AG04450 (cell line): Measurements from ENCODE around the gene EPS15. TPM values are rescaled to one million over a fixed set of nuclear protein-coding genes. Genes with fewer than 3 reads are reported as not detected.
"Not testable (repeated sequence)": the region's sequence is repeated elsewhere in the genome, so short reads cannot be mapped to it uniquely, and the experiment has no call there.

ENCODE experiments used
- CTCF ChIA-PET: fragments of 300-600, 350-600 bp; formaldehyde crosslinking; extraction: SDS; loops from one replicate; lab custom pipeline; 2022; ENCODE audit warnings: antibody characterized with exemption, inconsistent platforms; lab: Charles Lee
- POLR2A ChIA-PET: fragments of 350-600 bp; formaldehyde crosslinking; extraction: SDS; loops from one replicate; lab custom pipeline; 2021; ENCODE audit warnings: antibody characterized with exemption, inconsistent platforms; lab: Yijun Ruan, JAX
- DNase-seq: peaks from one replicate; pipeline ENCODE4 v3.0.0-alpha.2; 2011; ENCODE audit warnings: low read depth, low spot score
- H3K27ac ChIP-seq: one replicate; pipeline ENCODE4 v1.5.1; 2012; ENCODE audit warnings: low read depth, low read length, control low read depth
- H3K27me3 ChIP-seq: one replicate; pipeline ENCODE4 v1.6.0; 2012; ENCODE audit warnings: low read length; ENCODE audit not compliant: control insufficient read depth, insufficient read depth
- H3K4me3 ChIP-seq: 2 replicates; pipeline ENCODE4 v1.5.1; 2011; ENCODE audit warnings: mild to moderate bottlenecking, low read depth, low read length, control low read depth
- H3K9me3 ChIP-seq: 2 replicates; pipeline ENCODE4 v1.5.1; 2012; ENCODE audit warnings: low read length; ENCODE audit not compliant: control insufficient read depth, insufficient read depth
- polyA plus RNA-seq: library from polyadenylated mRNA; depleted of rRNA; stranded (reverse); fragments of >200 nt; gene quantifications from 2 replicates; pipeline ENCODE4 v1.2.3, GENCODE V29; 2011
- TF ChIP-seq, protein P1 (sequence below): IDR thresholded peaks from 2 replicates; pipeline ENCODE4 v1.5.1; 2011; ENCODE audit warnings: low read depth, low read length, control low read depth, inconsistent platforms

The EPS15 gene
- polyA plus RNA-seq, 1 experiment: 55.4 TPM

DNA sequence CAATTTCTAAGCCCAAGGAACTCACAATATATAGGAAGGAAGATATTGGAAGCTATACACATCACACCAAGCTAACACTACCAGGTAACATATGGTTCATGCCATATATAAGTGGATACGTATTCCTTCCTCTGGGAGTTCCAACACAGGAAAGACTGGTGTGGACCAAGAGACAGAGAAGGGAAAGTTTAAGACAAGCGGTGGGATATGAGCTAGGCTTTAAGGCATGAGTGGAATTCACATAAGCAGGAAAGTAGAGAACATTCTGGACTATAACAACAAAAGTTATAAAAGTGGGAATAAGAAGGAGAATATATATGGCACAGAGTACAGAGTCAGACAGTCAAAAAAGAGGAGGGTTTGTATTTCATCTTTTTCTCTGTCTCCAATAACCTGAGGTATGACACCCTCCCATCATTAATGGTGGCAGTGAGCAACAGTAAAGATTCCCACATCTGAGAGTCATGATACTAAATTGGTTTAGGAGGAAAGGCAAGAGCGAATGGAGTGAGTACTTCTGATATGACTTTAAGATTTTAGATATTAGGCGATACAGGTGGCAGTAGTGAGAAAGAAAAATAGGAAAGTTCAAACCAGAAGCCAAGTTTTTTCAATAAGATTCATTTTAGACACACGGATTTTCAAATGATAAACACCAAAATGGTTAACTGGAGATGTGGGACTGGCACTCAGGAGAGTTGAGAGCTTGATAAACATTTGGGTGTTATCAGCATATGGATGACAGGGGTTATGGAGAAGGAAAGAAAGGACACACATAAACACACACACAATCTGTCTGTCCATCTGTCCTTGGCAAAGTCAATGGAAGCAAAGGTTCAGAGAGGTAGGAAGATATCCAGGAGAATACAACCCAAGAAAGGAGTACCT is 101.3 kb downstream of the EPS15 start:
- DNase-seq: no peak
- CTCF ChIA-PET: interaction anchor here (0.9 to 1.1 kb wide), 3 partner anchors 118 to 352 kb away, joined by 3 to 6 read pairs (median 5); no protein-coding TSS in a partner anchor
- POLR2A ChIA-PET: no interaction called here
- TF ChIP-seq, protein P1, sequence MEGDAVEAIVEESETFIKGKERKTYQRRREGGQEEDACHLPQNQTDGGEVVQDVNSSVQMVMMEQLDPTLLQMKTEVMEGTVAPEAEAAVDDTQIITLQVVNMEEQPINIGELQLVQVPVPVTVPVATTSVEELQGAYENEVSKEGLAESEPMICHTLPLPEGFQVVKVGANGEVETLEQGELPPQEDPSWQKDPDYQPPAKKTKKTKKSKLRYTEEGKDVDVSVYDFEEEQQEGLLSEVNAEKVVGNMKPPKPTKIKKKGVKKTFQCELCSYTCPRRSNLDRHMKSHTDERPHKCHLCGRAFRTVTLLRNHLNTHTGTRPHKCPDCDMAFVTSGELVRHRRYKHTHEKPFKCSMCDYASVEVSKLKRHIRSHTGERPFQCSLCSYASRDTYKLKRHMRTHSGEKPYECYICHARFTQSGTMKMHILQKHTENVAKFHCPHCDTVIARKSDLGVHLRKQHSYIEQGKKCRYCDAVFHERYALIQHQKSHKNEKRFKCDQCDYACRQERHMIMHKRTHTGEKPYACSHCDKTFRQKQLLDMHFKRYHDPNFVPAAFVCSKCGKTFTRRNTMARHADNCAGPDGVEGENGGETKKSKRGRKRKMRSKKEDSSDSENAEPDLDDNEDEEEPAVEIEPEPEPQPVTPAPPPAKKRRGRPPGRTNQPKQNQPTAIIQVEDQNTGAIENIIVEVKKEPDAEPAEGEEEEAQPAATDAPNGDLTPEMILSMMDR: no peak
- Histone ChIP-seq H3K4me3 (no peak overlapping the region), H3K27me3 (no peaks in the 10 kb centered on the region), H3K9me3 (no peaks in the 10 kb centered on the region), H3K27ac (no peak overlapping the region)

DNA sequence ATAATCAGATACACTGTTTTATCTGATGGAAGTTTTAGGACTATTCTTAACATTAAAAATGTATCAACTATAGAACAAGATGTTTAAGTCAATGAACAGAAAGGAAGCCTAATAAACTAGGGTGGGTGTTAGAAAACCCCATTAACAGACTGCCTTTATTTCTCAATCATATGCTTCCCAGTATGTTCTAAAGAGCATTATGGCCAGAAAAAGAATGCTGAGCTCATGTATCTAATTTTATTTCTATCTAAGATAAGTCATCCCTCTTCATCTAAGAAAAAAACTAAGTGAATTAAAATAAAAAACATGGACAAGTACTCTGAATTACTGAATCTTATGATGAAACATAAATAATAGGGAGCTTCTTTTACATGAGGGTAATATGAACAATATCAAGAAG is 102.2 kb downstream of the EPS15 start:
- ChIA-PET CTCF (interaction anchor here (0.9 to 1.1 kb wide), 3 partner anchors 118 to 352 kb away, joined by 3 to 6 read pairs (median 5); no protein-coding TSS in a partner anchor), POLR2A (no interaction called here)
- H3K4me3 ChIP-seq: no peak overlapping the region
- H3K27me3 ChIP-seq: no peaks in the 10 kb centered on the region
- H3K27ac ChIP-seq: no peak overlapping the region
- TF ChIP-seq, protein P1: no peak
- DNase-seq: no peak
- H3K9me3 ChIP-seq: no peaks in the 10 kb centered on the region

DNA sequence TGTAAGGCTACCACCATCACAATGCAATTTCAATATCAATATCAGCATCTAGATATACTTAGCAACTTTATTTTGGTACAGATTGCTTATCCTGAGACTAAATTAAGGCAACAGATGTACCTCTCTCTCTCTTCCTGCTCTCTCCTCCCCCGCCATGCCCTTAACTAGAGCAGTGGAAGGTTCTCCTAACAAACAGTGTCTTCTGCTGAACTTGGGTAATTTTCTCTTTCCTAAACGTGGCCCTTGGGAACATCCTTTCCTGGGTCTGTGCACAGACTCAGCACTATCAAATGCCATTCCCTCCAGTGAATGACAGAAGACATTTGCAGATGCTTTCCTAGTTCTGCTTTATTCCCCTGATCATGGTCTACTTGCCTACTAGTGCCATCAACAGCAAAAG is 103.1 kb downstream of the EPS15 start:
- H3K4me3 ChIP-seq: no peak overlapping the region
- POLR2A ChIA-PET: no interaction called here
- CTCF ChIA-PET: no interaction called here
- DNase-seq: no peak
- no peak overlapping the region for H3K27ac ChIP-seq
- no peaks in the 10 kb centered on the region for H3K27me3 ChIP-seq
- H3K9me3 ChIP-seq: no peaks in the 10 kb centered on the region
- TF ChIP-seq, protein P1: no peak

DNA sequence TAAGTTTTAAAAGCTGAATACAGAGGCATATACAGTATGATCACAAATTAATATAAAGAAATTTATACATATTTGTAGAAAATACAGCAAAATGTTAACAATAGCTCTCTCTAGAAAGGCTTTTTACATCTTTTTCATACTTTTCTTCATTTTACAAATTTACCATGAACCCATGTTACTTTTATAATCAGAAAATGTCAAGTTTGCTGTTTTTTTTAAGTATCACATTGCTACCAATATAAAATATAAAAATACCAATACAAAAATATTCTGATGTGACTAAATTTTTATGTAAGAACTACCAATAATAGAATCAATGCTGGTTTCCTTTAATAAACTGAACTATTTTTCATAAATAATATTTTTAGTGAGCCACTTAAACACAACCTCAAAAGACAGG is 104.3 kb downstream of the EPS15 start:
- DNase-seq: no peak
- Histone ChIP-seq H3K27ac (no peak overlapping the region), H3K9me3 (no peaks in the 10 kb centered on the region), H3K4me3 (no peak overlapping the region), H3K27me3 (no peaks in the 10 kb centered on the region)
- ChIA-PET POLR2A (no interaction called here), CTCF (no interaction called here)
- TF ChIP-seq, protein P1: no peak

DNA sequence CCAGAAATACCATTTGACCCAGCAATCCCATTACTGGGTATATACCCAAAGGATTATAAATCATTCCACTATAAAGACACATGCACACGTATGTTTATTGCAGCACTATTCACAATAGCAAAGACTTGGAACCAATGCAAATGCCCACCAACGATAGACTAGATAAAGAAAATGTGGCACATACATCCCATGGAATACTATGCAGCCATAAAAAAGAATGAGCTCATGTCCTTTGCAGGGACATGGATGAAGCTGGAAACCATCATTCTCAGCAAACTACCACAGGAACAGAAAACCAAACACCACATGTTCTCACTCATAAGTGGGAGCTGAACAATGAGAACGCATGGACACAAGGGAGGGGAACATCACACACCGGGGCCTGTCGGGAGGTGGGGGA is 107.2 kb downstream of the EPS15 start:
- H3K27ac ChIP-seq, H3K9me3 ChIP-seq, CTCF ChIA-PET, H3K27me3 ChIP-seq, POLR2A ChIA-PET, H3K4me3 ChIP-seq, DNase-seq: not testable (repeated sequence)
